NCI-H1092 (cell line): ENCODE results near the gene R3HDM2.
"Not testable (repeated sequence)": the region's sequence is repeated elsewhere in the genome, so short reads cannot be mapped to it uniquely, and the experiment has no call there.

Source experiments
- DNase-seq: peaks from one replicate; lab custom pipeline; 2025; lab: John Stamatoyannopoulos, UW

The R3HDM2 gene

DNA sequence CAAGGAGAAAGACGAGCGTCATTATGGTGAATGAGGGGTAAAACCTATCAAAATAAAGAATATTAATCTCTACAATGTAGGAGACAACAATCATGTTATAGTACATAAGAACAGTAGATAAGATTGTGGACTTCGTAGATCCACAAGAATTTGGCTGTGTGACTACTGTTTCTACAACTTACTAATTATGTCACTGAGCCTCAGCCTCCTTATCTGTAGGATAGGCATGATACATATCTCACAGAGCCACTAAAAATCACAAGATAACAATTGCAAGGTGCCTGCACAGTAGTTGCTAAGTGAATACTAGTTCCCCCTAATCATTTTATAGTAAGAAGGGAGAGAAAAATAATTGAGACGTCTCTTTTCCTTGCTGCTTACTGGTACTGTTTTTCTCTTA is 101.6 kb downstream of the R3HDM2 start:
- DNase-seq = no peak

- DNase-seq = no peak
Measured at GRCh38 chr12:57325395-57325794, 105.4 kb downstream of the R3HDM2 start.

GRCh38 chr12:57323416-57323815 is 107.4 kb downstream of the R3HDM2 start:
- no peak for DNase-seq

DNA sequence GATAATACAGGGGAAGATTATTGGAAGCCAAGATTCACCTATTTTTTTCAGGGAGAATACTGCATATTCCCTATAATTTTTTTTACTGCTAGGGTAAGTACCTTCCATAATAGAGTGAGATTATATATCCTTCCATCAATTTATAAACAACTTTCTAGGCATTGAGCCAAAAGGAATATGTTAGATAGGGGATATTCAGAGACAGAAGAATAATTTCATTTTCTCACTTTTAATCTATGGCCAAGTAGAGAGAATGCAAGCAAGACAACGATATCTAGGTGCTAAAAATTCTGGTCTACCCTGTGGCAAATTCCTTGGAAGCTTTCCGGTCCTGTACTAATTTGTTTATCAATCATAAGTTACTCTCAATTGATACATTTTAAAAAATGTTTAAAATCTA is 110.2 kb downstream of the R3HDM2 start:
- no peak for DNase-seq

DNA sequence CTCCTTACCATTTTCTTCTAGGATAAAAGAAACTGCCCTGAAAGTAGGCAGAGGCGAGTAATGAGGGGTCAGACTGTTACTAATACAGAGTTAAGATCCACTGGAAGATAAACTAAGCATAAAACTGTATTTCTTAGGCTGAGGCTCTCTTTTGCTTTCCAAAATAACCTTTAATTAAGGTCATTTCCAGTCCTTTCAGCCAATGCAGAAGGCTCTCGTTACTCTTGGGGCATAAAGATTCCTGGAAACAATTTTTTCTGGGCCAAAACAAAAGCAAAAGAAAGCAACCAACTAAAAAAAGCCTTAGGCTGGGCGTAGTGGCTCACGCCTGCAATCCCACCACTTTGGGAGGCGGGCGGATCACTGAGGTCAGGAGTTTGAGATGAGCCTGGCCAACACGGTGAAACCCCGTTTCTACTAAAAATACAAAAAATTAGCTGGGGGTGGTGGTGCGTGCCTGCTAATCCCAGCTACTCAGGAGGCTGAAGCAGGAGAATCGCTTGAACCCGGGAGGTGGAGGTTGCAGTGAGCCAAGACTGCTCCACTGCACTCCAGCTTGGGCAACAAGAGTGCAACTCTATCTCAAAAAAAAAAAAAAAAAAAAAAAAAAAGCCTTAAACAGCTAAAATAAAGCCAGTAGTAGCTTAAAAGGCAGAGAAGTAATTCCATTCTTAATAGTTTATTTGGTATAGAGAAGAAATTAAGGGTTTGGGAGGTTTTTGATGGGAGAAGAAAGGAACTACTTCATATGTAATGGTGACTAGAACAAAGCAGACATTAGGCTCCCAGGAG is 111.0 kb downstream of the R3HDM2 start:
- DNase-seq = no peak

DNA sequence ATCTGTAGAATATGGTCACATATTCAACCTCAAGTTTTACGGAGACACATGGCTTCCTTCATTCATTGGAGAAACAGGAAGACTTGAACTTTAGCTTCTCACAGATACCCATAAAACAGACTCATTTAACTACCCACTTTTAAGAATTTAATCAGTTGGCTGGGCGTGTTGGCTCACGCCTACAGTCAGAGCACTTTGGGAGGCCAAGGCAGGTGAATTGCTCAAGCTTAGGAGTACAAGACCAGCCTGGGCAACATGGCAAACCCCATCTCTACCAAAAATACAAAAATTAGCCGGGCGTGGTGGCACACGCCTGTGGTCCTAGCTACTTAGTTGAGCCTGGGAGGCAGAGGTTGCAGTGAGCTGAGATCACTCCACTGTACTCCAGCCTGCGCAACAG is 115.2 kb downstream of the R3HDM2 start:
- DNase-seq = no peak

GRCh38 chr12:57312287-57312686 is 118.6 kb downstream of the R3HDM2 start:
- DNase-seq = not testable (repeated sequence)

- no peak for DNase-seq
Measured at GRCh38 chr12:57309420-57309819, 121.4 kb downstream of the R3HDM2 start.

GRCh38 chr12:57300961-57301584 is 129.8 kb downstream of the R3HDM2 start:
- no peak for DNase-seq

DNA sequence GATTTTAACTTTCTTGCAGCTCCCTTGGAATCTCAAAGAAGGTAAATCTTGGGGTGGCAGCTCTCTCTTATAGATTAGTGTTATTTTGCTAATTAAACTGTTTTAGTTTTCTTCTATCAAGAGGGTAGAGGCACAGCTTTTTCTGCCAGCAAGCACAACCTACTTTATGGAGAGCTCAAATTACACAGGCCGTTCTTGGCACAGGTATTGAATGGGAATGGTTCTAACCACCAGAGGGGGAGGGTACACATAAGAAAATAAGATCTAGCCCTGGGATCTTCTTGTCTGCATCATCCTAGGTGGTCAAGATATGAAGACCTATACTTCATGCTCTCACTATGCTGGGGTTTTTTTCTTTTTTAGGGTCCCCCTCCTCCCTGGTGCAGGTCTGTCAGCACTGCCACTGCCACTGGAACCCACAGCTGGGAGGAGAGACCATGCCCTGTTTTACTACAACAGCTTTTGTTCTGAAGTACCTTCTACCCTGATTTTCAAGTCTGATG is 131.3 kb downstream of the R3HDM2 start:
- peak; percentile 21 for DNase-seq

- no peak for DNase-seq
Measured at GRCh38 chr12:57296291-57296690, 134.6 kb downstream of the R3HDM2 start.

- not testable (repeated sequence) for DNase-seq
Measured at GRCh38 chr12:57282073-57282472, 148.8 kb downstream of the R3HDM2 start.

DNA sequence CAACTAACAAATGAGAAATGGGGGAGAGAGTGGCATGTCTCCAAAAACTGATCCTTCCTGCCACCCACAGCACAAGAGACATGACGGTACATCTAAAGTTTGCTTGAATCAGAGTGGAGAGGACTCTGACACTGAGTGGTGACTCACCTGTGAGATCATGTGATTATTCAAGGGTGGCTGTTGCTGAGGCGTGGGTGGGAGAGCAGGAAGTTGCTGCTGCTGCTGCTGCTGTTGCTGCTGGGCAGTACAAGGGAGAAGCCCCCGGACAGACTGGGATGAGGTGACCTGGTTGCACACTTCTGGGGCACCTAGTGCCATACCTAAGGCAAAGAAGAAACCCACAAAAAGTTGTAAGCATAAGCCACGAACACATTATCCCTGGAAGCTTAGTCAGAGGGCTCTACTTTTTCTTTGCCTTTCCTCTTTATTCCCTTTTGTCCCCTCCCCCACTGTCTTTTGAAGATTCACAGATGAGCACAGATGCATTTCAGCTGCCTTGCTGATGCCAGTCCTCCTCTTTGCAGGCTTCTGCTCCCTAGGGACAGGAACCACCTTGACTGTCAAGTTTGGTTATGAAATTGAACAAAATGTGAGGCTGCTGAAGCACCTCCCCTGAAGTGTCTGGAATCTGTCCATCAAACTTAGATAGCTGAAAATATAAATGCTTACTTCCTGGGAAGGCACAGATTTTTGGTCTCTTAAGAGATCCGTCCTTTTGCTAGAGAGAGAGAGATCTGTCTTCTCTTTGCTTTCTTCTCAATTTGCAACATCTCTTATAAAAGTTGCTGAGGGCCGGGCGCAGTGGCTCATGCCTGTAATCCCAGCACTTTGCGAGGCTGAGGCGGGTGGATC is 150.4 kb downstream of the R3HDM2 start:
- no peak for DNase-seq

DNA sequence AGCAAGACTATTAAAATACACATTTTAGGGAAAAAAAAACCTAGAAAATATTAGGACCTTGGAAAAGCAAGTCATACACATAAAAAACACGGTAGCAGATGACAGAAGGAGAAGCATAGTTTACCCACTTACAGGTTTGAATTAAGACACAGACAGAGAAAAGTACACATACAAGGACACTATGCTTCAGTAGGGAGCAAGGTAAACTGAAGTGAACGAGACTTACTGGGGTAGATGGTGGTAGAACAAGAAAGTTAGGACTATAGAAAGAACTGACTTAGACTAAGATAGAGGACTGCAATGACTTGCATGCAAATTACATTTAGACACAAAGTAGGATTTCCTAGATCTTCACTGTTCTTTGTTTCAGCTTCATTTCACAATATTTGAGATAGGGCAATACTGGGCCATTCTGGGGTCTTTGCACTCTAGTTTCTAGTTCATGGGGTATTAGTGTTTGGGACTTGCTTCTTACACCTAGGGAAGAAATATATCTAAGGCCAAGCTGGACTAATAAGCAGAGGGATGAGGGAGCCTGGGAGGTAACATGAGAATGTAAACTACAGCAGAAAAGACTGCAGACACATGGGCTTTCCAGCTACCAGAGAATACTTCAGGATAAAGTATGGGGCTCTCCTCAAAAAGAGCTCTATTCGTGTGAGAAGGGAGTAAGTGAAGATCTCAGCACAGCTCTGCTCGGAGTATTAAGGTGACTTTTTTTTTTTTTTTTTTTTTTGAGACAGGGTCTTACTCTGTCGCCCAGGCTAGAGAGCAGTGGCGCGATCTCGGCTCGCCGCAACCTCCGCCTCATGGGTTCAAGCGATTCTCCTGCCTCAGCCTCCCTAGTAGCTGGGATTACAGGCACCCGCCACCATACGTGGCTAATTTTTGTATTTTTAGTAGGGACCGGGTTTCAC is 152.1 kb downstream of the R3HDM2 start:
- no peak for DNase-seq

GRCh38 chr12:57276935-57277563 is 153.8 kb downstream of the R3HDM2 start:
- no peak for DNase-seq

- DNase-seq = not testable (repeated sequence)
Measured at GRCh38 chr12:57276233-57276632, 154.6 kb downstream of the R3HDM2 start.

GRCh38 chr12:57273516-57273915 is 157.3 kb downstream of the R3HDM2 start:
- no peak for DNase-seq

GRCh38 chr12:57272337-57273151 is 158.3 kb downstream of the R3HDM2 start:
- DNase-seq = no peak

DNA sequence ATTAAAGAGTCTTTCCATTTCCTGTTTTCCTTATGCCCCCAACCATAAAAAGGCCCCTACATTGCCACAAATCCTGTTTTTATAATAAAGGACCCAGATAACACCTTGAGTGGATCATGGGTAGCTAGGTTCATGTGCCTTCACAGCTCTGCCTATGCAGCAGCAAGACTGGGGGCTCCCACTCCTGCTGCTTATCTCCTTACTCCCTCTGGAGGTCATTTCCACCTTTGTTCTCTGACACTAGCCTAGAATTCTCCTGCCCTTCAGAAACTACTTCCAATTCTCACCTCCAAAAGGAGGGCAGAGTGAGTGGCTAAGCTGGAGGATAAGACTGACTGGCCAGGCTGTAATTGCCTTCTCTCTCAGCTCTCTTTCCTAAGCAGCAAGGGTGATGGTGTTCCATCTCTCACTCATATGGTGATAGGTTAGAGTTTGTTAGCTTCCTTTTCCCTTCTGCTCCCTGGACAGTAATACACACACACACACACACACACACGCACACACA is 159.8 kb downstream of the R3HDM2 start:
- DNase-seq = no peak

DNA sequence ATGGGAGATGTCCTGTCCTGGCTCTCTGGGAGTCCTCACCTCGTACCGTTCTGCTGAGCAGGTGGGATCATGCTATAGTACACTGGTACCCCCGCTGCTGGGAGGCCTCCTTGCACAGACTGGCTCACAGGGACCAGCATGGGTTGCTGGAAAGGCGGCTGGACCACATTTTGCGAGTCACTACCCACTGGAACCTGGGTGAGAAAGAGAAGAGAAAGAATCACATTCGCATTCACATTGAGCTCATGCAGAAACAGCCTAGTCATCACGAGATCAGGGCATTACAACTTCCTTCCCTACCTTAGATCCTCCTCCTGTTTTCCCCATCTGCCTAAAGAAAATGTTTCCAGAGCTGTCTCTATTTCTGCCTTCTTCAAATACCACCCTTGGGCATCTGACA is 162.6 kb downstream of the R3HDM2 start:
- no peak for DNase-seq
